Panc1 (cell line): Measurements from ENCODE around the gene GALNT4.

Experiments used
- CTCF ChIP-seq: fragments of 450-650 bp; IDR thresholded peaks from 2 replicates; pipeline ENCODE4 v1.5.1; 2017; ENCODE audit warnings: mild to moderate bottlenecking
- POLR2AphosphoS5 ChIP-seq: IDR thresholded peaks from 2 replicates; pipeline ENCODE4 v1.6.1; 2012; ENCODE audit warnings: mild to moderate bottlenecking, low read depth, low read length, moderate library complexity
- REST ChIP-seq, 2 experiments: IDR thresholded peaks; 2 replicates each; pipeline ENCODE4 v1.6.1; 2011 to 2012; ENCODE audit warnings: low read depth in 2 of 2, control low read depth in 1 of 2, low read length in 1 of 2, mild to moderate bottlenecking in 1 of 2, moderate library complexity in 1 of 2; ENCODE audit not compliant: insufficient read depth in 1 of 2
- SIN3A ChIP-seq: IDR thresholded peaks from 2 replicates; pipeline ENCODE4 v1.6.1; 2012; ENCODE audit warnings: low read depth, mild to moderate bottlenecking, low read length, moderate library complexity, borderline replicate concordance; ENCODE audit not compliant: insufficient read depth
- TCF7L2 ChIP-seq: IDR thresholded peaks from 2 replicates; pipeline ENCODE4 v1.6.1; 2011; ENCODE audit warnings: mild to moderate bottlenecking, low read depth, low read length, inconsistent platforms

DNA sequence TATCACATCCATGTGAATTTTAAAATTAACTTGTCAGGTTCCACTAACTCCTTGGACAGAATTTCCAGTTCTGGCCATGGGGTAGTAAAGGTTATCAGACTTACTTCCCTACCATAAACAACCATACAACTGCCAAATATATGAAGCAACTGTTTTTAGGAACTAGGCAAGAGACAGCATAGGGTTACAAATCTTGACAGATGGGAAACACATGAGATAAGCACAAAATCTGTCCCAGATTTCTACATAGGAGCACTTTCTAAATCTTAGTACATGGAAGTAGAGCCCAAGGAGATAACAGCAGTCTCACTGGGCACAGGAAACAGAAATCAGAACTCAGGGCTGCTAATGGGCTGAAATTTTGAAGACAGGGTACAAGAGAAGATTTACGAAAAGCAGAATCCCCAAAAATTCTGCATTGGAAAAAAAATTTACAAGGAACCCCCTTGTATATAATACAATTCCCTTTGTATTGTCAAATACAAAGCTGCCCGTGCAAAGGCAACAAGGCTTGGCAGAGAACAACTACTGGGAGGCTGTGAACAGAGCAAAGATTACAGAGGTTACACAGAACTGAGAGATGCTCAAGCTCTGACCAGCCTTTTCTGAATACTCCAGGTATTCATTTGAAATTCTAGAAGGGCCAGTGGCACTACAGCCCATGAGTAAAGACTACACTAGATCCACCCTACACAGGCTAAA is 43.2 kb downstream of the GALNT4 start:
- TF ChIP-seq CTCF = no peak
- no peak for TF ChIP-seq TCF7L2
- no peak for TF ChIP-seq REST (IDR thresholded peaks at IDR 0.05; ENCODE audit: insufficient read depth in 1 of 2, low read depth in 2 of 2, low read length in 1 of 2)
- TF ChIP-seq POLR2AphosphoS5 = no peak
- no peak for TF ChIP-seq SIN3A
